OCI-LY1 (cell line): ENCODE measurements around the gene CERK.
A peak's percentile ranks its signal among the peaks of the same experiment; 100 is the strongest.

Source experiments
- CTCF ChIP-seq: fragments of 200-600 bp; sonication (generic), shearing (Covaris generic); IDR thresholded peaks from 2 replicates; pipeline ENCODE4 v1.5.1; 2017; ENCODE audit warnings: mild to moderate bottlenecking, antibody characterized with exemption, low read length, moderate library complexity, mixed read lengths
- EZH2 ChIP-seq: fragments of 200-600 bp; sonication (generic), shearing (Covaris generic); IDR thresholded peaks from 2 replicates; pipeline ENCODE4 v1.8.0; 2017; ENCODE audit warnings: borderline replicate concordance, mixed run types, mild to moderate bottlenecking, antibody characterized with exemption, low read length, moderate library complexity, mixed read lengths

- TF ChIP-seq CTCF (peak; percentile 2; the same call in 1 of the 2 replicates), EZH2 (no peak)
Measured at GRCh38 chr22:46693634-46694415, 44.2 kb downstream of the CERK start.
